Mesodermal cell (in vitro differentiated cells): ENCODE data around the gene CCDC15.

Source experiments
- H3K27ac ChIP-seq: 2 replicates; pipeline ENCODE4 v1.7.0; 2013; ENCODE audit warnings: mild to moderate bottlenecking, low read depth, low read length, moderate library complexity; ENCODE audit not compliant: severe bottlenecking
- H3K36me3 ChIP-seq: 2 replicates; pipeline ENCODE4 v1.7.1; 2013; ENCODE audit warnings: mild to moderate bottlenecking, low read length, moderate library complexity; ENCODE audit not compliant: control insufficient read depth, insufficient read depth
- H3K4me1 ChIP-seq: one replicate; pipeline ENCODE4 v1.7.1; 2013; ENCODE audit warnings: mild to moderate bottlenecking, low read length; ENCODE audit not compliant: insufficient read depth, control insufficient read depth, poor library complexity, severe bottlenecking
- H3K4me3 ChIP-seq: 2 replicates; pipeline ENCODE4 v1.7.0; 2013; ENCODE audit warnings: low read length, control low read depth, mild to moderate bottlenecking; ENCODE audit not compliant: insufficient read depth, poor library complexity, severe bottlenecking; ENCODE audit errors: extremely low read depth
- H3K9me3 ChIP-seq: 2 replicates; pipeline ENCODE4 v1.7.1; 2013; ENCODE audit warnings: mild to moderate bottlenecking, low read length, moderate library complexity; ENCODE audit not compliant: control insufficient read depth
- WGBS, 2 experiments: methylation state at CpG; one replicate each; pipeline ENCODE4 v1.1.5; 2013; ENCODE audit warnings: missing lambda C conversion rate in 2 of 2; ENCODE audit not compliant: insufficient coverage in 2 of 2; 5-methylcytosine and 5-hydroxymethylcytosine counted together

Gene CCDC15

DNA sequence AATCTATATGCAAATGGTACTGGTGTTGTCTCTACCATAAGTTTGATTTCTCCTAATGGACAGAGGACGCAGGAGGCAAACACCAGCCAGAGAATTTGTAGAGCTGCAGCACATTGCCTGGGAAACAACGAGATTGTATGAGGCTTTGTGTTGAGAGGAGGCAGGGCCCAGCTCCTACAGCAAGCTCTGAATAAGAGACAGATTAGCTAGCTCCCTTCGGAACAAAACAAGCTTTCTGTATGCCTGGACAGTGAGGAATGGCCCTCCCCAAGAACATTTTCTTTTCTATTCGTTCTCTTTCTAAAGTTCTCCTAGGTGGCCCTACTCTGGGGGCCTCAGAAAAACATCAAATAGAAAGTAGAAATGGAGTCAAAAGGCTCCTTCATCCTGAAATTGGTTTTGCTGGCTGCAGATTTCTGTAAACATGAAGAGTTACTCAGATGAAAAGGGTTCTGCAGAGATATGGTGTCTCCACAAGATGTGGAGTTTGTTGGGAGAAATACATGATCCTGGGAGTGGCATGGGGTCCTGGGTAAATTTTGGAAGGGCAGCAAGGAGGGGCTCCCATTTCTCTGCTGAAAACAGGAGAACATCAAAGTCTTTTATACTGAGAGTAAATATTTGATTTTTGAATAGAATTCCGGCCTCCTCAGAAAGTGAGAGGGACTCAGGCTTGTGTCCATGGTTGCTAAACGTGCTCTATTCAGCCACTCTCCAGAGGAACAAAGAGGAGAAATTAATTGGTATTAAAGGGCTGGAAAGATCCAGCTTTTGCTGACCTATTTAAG lies 11.3 kb upstream of the CCDC15 start:
- 80 to 89% methylated on average over 5 of the region's 6 CpGs for WGBS, 2 experiments
- Histone ChIP-seq H3K36me3 (no peaks in the 10 kb centered on the region), H3K27ac (no peak overlapping the region), H3K4me1 (no peaks in the 10 kb centered on the region), H3K9me3 (no peaks in the 10 kb centered on the region), H3K4me3 (no peak overlapping the region)

DNA sequence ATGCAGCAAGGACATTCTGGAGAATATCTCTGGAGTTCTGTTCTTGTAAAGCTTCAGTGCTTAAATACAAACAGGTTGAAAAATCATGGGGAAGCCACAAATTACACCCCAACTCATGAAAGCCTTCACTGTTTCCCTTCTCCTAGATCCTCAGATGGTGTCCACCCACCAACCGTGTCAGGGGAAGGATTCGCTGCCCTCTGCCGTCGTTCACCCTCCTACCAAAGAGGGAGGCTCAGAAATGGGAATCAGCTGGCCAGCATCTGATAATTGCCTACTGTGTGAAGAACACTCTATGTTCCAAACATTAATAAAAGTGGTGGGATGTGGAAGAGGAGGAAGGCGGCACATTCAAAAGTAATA lies 10.8 kb upstream of the CCDC15 start:
- H3K27ac ChIP-seq: no peak overlapping the region
- no peaks in the 10 kb centered on the region for H3K4me1 ChIP-seq
- H3K36me3 ChIP-seq: no peaks in the 10 kb centered on the region
- 100% methylated on average over 1 of the region's 5 CpGs for WGBS, 2 experiments
- H3K4me3 ChIP-seq: no peak overlapping the region
- H3K9me3 ChIP-seq: no peaks in the 10 kb centered on the region

DNA sequence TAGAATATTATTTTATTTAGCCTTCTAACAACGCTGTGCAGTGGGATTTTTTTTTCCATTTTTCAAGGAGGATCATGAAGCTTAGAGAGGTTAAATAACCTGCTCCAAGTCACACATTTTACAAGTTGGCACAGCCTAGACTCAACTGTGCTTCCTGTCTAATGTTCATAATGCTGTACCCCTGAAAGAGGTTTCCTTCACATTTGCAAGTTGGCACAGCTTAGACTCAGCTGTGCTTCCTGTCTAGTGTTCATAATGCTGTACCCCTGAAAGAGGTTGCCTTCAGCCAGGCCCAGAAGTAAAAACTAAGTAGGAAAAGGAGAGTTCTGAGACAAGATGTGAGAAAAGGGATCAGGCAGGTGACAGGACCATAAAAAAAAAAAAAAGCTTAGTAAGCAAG lies 10.3 kb upstream of the CCDC15 start:
- Histone ChIP-seq H3K36me3 (no peaks in the 10 kb centered on the region), H3K4me1 (no peaks in the 10 kb centered on the region), H3K9me3 (no peaks in the 10 kb centered on the region), H3K27ac (no peak overlapping the region), H3K4me3 (no peak overlapping the region)
- no CpG with 5 or more reads among the region's 1 CpG for WGBS, 2 experiments

DNA sequence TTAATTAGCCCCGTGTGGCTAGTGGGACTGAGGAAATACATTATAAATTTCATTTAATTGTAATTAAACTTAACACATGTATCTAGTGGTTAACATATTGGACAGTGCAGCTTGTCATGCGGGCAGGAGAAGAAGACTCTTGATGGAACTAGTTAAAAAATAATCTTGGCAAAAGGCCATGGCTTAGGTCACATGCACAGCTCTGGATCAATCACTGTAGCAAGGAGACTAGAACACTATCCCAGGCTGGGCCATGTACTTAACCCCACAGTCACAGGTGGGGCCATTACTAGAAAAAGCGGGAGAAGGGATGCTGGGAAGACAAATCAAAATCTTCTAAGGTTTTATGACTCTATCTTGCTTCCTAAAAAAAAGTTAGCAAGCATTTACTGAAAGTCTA lies 9.4 kb upstream of the CCDC15 start:
- no peaks in the 10 kb centered on the region for H3K4me1 ChIP-seq
- H3K36me3 ChIP-seq: no peaks in the 10 kb centered on the region
- WGBS, 2 experiments: no CpG with 5 or more reads among the region's 3 CpGs
- H3K9me3 ChIP-seq: peaks cover 3% of the 10 kb centered on the region
- H3K4me3 ChIP-seq: no peak overlapping the region
- no peak overlapping the region for H3K27ac ChIP-seq

DNA sequence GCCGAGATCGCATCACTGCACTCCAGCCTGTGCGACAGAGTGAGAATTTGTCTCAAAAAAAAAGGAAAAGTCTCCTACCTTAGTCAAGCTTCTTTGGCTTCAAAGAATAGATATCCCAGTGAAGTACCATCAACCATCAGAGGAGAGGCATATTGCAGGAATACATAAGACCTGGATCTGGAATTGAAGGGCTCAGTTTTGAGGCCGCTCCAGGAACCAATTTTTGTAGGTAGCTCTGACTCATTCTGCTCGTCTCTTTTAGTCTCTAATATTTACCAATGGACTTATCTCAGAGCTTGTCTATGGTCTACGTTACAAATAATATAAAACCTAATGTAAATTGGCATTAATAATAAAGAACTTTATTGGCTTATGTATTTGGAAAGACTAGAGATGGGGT lies 8.2 kb upstream of the CCDC15 start:
- no peak overlapping the region for H3K4me3 ChIP-seq
- no peak overlapping the region for H3K27ac ChIP-seq
- no peaks in the 10 kb centered on the region for H3K36me3 ChIP-seq
- WGBS, 2 experiments: 89 to 90% methylated on average over 3 to 4 of the region's 6 CpGs
- H3K9me3 ChIP-seq: peaks cover 3% of the 10 kb centered on the region
- H3K4me1 ChIP-seq: no peaks in the 10 kb centered on the region

DNA sequence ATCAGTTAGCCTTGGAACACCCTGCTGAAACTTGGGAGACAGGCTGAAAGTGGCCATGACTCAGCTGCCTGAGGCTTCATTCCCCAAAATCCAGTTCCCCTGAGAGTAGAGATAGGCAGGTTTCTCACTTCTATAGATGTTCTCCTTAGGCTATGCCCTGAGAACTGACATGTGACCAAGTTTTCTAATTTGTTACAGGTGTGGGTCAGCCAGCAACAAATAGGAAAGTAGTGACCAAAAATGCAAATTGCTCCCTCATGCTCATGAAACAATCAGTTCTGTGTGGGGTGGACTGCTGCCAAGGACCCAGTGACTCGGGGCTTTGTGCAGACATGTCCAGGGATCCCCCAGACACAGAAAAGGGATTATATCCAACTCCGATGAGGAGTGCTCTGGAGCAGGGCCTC lies 7.3 kb upstream of the CCDC15 start:
- Histone ChIP-seq H3K4me3 (no peak overlapping the region), H3K4me1 (no peaks in the 10 kb centered on the region), H3K27ac (no peak overlapping the region), H3K9me3 (peaks cover 3% of the 10 kb centered on the region), H3K36me3 (no peaks in the 10 kb centered on the region)
- 75 to 90% methylated on average over 1 to 2 of the region's 2 CpGs for WGBS, 2 experiments

DNA sequence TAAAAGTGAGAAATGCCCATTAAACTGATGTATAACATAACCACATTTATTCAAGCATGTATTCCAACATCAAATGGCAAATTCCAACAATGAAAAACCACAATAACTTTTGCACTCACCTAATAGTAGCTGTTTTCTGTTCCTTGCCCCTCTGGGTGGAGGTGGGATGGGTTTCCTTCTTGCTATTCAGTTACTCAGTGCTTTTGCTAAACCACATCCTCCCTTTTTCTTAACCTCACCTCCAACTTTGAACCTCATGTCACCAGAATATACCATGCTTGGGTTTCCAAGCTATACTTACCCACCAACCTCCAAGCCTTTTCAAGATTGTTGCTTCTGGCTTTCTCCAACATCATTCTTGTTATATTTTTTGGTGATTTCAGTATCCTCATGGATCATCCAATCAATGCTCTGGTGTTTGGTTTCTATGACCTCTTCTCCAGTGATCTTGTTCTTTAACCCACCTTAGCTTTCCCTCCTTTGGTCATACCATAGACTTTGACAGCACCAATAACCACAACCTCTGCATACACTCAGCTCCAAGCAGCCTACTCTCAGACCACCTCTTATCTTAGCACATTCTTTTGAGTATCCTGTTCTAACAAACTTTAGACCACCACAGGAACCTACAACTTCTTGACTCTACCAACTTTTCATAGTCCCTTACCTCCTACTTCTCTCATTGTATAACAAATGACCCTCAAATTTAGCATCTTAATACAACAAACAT lies 3.2 kb upstream of the CCDC15 start:
- Histone ChIP-seq H3K36me3 (no peaks in the 10 kb centered on the region), H3K4me1 (peaks cover 6% of the 10 kb centered on the region), H3K4me3 (no peak overlapping the region), H3K27ac (no peak overlapping the region), H3K9me3 (peaks cover 3% of the 10 kb centered on the region)

DNA sequence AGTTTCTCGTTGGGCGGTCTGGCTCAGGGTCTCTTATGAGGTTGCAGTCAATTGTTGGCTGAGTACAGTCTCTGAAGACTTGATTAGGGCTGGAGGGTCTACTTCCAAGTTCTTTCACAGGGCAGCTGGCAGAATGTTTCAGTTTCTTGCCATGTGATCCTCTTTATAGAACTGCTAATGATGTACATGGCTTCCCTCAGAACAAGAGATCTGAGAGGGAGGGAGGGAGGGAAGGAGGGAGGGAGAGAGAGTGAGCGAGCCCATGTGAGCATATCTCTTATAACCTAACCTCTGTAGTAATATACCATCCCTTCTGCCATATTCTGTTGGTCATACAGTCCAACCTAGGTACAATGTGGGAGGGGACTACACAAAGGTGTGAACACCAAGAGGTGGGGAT lies 2.7 kb upstream of the CCDC15 start:
- Histone ChIP-seq H3K4me1 (peaks cover 6% of the 10 kb centered on the region), H3K4me3 (no peak overlapping the region), H3K27ac (no peak overlapping the region), H3K9me3 (peaks cover 3% of the 10 kb centered on the region), H3K36me3 (no peaks in the 10 kb centered on the region)
- 63% methylated on average over 2 of the region's 3 CpGs; no CpG with 5 or more reads in 1 of the 2 experiments for WGBS, 2 experiments

DNA sequence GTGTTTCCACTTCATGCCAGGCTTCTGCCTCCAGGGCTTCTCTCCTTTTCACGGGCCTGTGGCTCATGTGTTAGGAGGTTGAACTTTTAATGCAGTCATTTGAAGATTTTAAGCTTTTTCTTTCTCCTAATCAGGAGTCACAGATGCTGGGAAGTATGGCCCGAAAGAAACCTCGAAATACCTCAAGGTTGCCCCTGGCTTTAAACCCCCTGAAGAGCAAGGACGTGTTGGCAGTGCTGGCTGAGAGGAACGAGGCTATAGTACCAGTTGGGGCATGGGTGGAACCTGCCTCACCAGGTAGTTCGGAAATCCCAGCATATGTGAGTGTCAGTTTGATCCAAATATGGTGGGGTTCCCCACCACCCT lies 571 bp downstream of the CCDC15 start:
- WGBS, 2 experiments: 48 to 70% methylated on average over 3 of the region's 6 CpGs
- Histone ChIP-seq H3K27ac (no peak overlapping the region), H3K9me3 (no peaks in the 10 kb centered on the region)

DNA sequence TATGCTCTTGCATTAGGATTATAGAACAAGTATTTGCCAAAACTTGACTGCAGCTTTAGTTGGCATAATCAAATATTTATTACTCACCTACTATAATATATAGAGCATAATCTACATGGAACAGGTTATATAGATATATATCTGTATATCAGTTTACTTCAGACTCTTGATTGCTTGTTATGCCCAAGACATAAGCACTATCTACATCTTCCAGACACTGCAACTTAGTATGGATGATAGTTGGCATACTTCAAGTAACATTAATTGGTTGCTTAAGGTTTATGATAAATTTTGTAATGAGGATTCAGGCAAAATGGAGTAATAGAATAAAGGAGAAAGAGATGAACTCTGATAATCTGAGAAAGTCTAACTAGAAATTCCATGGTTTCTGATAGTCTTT lies 1.0 kb downstream of the CCDC15 start:
- H3K36me3 ChIP-seq: no peaks in the 10 kb centered on the region
- H3K4me3 ChIP-seq: peak overlapping the region; percentile 57
- no peak overlapping the region for H3K27ac ChIP-seq
- H3K4me1 ChIP-seq: peaks cover 6% of the 10 kb centered on the region
- H3K9me3 ChIP-seq: no peaks in the 10 kb centered on the region

More for the DNA sequence above, 571 bp downstream of the CCDC15 start:
- H3K4me3 ChIP-seq: peak overlapping the region; percentile 57
- peaks cover 6% of the 10 kb centered on the region for H3K4me1 ChIP-seq
- H3K36me3 ChIP-seq: no peaks in the 10 kb centered on the region

DNA sequence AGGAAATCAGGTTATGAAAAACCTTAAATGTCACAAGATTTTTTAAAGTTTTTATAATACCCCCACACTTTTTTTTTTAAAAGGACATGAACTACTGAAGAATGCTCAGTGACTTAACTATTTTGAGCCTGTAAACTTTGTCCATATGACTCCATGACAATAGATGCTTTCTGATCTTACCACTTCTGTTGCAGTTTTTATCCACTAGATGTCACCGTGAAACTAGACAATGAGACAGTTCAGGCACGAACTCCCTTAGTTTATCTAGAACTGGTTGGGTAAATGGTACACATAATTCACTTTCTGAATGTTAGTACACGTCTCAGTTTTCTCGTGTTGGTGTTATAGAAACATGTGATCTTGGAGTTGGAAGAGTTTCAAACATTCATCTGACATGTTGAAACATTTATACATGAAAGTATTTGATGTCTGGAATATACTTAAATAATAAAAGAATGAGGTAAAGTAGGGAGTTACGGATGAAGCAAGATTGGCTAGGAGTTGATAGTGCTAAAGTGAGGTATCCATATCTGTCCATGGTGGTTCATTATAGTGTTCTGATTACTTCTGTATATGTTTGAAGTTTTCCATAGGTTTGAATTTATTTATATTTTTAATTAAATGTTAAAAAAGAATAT lies 8.1 kb downstream of the CCDC15 start:
- no peak overlapping the region for H3K27ac ChIP-seq
- WGBS, 2 experiments: 100% methylated on average over 1 of the region's 5 CpGs
- H3K4me1 ChIP-seq: no peaks in the 10 kb centered on the region
- H3K36me3 ChIP-seq: no peaks in the 10 kb centered on the region
- no peaks in the 10 kb centered on the region for H3K9me3 ChIP-seq
- no peak overlapping the region for H3K4me3 ChIP-seq
